ENCODE measurements around the gene RRM2. TPM values are rescaled to one million over a fixed set of nuclear protein-coding genes. Genes with fewer than 3 reads are reported as not detected.

The RRM2 gene
- total and polyA plus RNA-seq, 2 of the 4 experiments (the other 2 are of a cell fraction) = 53.6 to 68.5 TPM

GRCh38 chr2:10171006-10171800 is 48.7 kb downstream of the RRM2 start (continued):
- TF ChIP-seq BHLHE40 (IDR thresholded peaks at IDR 0.05; ENCODE audit: low read depth, low read length) = no peak

GRCh38 chr2:10172033-10172871 is 49.7 kb downstream of the RRM2 start:
- dilution Hi-C loops (cut with HindIII; ENCODE audit: low sequenced_read_pairs, unreplicated experiment) (no loop called here), intact Hi-C loops (cut with micrococcal nuclease) (no loop called here), in situ Hi-C loops (cut with MboI; ENCODE audit: low sequenced_read_pairs) (no loop called here)
- peaks cover 10% of the 10 kb centered on the region for H3K4me1 ChIP-seq (ENCODE audit: control insufficient read depth, insufficient read depth, low read length)
- DNase-seq (no peak), ATAC-seq (ENCODE audit: low read depth) (no peak)
- no peak overlapping the region for H3K56ac ChIP-seq (ENCODE audit: extremely low read depth, insufficient read depth, low read length)
- H2BK20ac ChIP-seq (ENCODE audit: low read depth, low read length) = no peak overlapping the region
- H3K9me1 ChIP-seq (ENCODE audit: insufficient read depth, low read length) = no peaks in the 10 kb centered on the region
- H4K8ac ChIP-seq (ENCODE audit: low read depth in 2 of 2, low read length in 2 of 2) = no peak overlapping the region
- no peaks in the 10 kb centered on the region for H4K20me1 ChIP-seq (ENCODE audit: insufficient read depth, low read length)
- no peak overlapping the region for H3K18ac ChIP-seq (ENCODE audit: low read depth, low read length)
- no TSS peak for BruUV-seq (replicated peaks)
- no peak overlapping the region for H3K23ac ChIP-seq (ENCODE audit: low read depth, low read length)
- H3K4me3 ChIP-seq (ENCODE audit: insufficient read depth, low read depth, low read length) = no peak overlapping the region
- CTCF ChIA-PET = no interaction called here
- no peak overlapping the region for H3K4me2 ChIP-seq (ENCODE audit: low read depth, low read length)
- H2BK5ac ChIP-seq (ENCODE audit: low read depth, low read length, poor library complexity, severe bottlenecking) = no peak overlapping the region
- no peaks in the 10 kb centered on the region for H3K9me3 ChIP-seq (ENCODE audit: control insufficient read depth, insufficient read depth, low read length)
- H3K14ac ChIP-seq (replicated peaks; ENCODE audit: low read depth, low read length) = no peak overlapping the region; the same call in 1 of the 2 replicates
- H3K79me1 ChIP-seq (ENCODE audit: low read depth in 1 of 2, low read length in 2 of 2) = no peaks in the 10 kb centered on the region
- no peak overlapping the region for H2BK120ac ChIP-seq (ENCODE audit: low read depth, low read length)
- H3K27ac ChIP-seq (ENCODE audit: insufficient read depth, low read length) = no peak overlapping the region
- H4K5ac ChIP-seq (ENCODE audit: low read depth, low read length) = no peak overlapping the region
- TF ChIP-seq RCOR1 (IDR thresholded peaks at IDR 0.05; ENCODE audit: insufficient replicate concordance, low read length) (no peak), RAD21 (IDR thresholded peaks at IDR 0.05; ENCODE audit: low read length) (no peak), MXI1 (IDR thresholded peaks at IDR 0.05; ENCODE audit: borderline replicate concordance, low read depth, low read length) (no peak), NFE2L2 (IDR thresholded peaks at IDR 0.05; ENCODE audit: low read depth, low read length) (no peak), CEBPB (IDR thresholded peaks at IDR 0.05; ENCODE audit: low read depth, low read length) (no peak), USF2 (IDR thresholded peaks at IDR 0.05; ENCODE audit: low read depth, low read length) (no peak), FOS (IDR thresholded peaks at IDR 0.05; ENCODE audit: low read depth, low read length) (no peak), RFX5 (IDR thresholded peaks at IDR 0.05; ENCODE audit: low read depth, low read length) (no peak), MAZ (IDR thresholded peaks at IDR 0.05; ENCODE audit: borderline replicate concordance, low read depth, low read length) (no peak), SMC3 (IDR thresholded peaks at IDR 0.05; ENCODE audit: low read depth, low read length) (no peak), POLR2A (IDR thresholded peaks at IDR 0.05; ENCODE audit: low read depth, low read length) (no peak)
- H3K36me3 ChIP-seq (ENCODE audit: control insufficient read depth, insufficient read depth, low read length) = no peaks in the 10 kb centered on the region
- H2AK5ac ChIP-seq (ENCODE audit: low read depth, low read length) = no peak overlapping the region
- H3K4ac ChIP-seq (ENCODE audit: low read depth, low read length) = no peak overlapping the region
- no peak overlapping the region for H2AK9ac ChIP-seq (replicated peaks; ENCODE audit: low read depth, low read length, poor library complexity)
- no peak overlapping the region for H2BK15ac ChIP-seq (ENCODE audit: low read depth, low read length)
- 90% methylated on average over 8 of the region's 23 CpGs; no CpG with 5 or more reads in 1 of the 2 experiments for WGBS, 2 experiments (ENCODE audit: extremely low coverage in 2 of 2, insufficient read length in 1 of 2)
- H3K9ac ChIP-seq (ENCODE audit: low read depth, low read length) = no peak overlapping the region
- H2AFZ ChIP-seq (replicated peaks; ENCODE audit: low read length, poor library complexity) = no peak overlapping the region
- H3K27me3 ChIP-seq (ENCODE audit: control insufficient read depth, insufficient read depth, low read length) = no peaks in the 10 kb centered on the region
- H4K91ac ChIP-seq (ENCODE audit: insufficient read depth, low read depth, low read length) = no peak overlapping the region
- POLR2A ChIA-PET (ENCODE audit: unreplicated experiment) = no interaction called here
